GM21619 (cell line): Measurements from ENCODE around the gene KIAA1217.

Experiments used
- ATAC-seq: cut with Tn5 transposase; IDR thresholded peaks from one replicate; pipeline ENCODE4 v1.9.1; 2021; ENCODE audit not compliant: unreplicated experiment

KIAA1217 gene

GRCh38 chr10:24571870-24572450 is 363.0 kb downstream of the KIAA1217 start:
- no peak for ATAC-seq

DNA sequence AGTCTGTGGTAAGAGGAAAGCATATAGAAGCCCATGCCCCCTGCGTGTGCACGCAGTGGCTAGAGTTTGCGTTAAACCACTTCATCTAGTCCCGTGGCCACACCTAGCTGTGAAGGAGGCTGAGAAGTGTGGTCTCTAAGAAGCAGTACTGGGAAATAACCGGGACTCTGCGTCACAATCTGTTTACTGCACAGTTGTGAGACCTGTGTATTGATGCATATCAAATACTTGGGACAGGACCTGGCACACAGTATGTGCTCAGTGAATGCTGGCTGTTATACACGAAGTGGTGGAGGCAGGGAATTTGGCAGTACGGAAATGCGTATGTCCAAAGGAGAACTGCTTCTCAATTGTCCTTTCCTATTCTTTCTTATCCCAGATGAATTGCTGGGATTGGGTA is 365.2 kb downstream of the KIAA1217 start:
- ATAC-seq: no peak

- ATAC-seq: no peak
Observed at GRCh38 chr10:24574578-24575155, 365.7 kb downstream of the KIAA1217 start.

GRCh38 chr10:24575481-24576002 is 366.6 kb downstream of the KIAA1217 start:
- ATAC-seq: no peak

DNA sequence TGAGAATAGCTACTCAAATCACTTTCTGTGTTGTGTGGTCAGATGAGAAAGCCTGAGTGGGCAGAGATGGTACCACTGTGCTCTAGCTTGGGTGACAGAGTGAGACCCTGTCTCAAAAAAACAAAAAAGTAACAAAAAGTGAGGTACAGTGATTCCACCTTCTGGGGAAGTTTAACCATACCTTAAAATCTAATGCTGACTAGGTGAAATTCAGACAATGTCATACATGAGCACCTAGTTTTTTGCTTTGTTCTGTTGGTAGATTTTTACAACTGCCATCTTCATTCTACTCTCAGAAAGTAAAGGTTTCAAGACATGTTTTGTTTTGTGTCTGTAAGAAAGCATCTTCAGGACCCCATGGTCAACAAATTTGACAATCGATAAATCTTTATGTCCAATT is 370.5 kb downstream of the KIAA1217 start:
- ATAC-seq: no peak

DNA sequence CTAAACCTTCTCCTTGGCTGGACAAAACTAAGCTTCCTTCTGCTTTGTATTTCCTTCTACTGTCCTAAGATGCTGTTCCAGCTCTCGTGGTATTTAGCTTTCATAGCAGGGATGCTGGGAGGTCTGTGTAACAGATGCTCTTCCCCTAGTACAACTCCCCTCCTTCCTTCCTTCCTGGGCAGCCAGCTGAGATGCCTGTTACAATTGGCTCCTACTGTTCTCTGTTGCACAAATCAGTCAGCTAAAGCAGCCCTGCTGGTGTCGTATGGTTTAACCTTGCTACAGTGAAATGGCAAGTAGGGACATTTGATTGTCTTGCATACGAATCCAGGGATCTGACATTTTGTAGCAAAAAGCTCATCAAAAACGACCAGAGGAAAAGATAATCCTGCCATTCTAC is 371.0 kb downstream of the KIAA1217 start:
- ATAC-seq: no peak

- no peak for ATAC-seq
Observed at GRCh38 chr10:24589265-24589664, 380.3 kb downstream of the KIAA1217 start.

GRCh38 chr10:24590697-24591457 is 381.9 kb downstream of the KIAA1217 start:
- ATAC-seq: no peak

DNA sequence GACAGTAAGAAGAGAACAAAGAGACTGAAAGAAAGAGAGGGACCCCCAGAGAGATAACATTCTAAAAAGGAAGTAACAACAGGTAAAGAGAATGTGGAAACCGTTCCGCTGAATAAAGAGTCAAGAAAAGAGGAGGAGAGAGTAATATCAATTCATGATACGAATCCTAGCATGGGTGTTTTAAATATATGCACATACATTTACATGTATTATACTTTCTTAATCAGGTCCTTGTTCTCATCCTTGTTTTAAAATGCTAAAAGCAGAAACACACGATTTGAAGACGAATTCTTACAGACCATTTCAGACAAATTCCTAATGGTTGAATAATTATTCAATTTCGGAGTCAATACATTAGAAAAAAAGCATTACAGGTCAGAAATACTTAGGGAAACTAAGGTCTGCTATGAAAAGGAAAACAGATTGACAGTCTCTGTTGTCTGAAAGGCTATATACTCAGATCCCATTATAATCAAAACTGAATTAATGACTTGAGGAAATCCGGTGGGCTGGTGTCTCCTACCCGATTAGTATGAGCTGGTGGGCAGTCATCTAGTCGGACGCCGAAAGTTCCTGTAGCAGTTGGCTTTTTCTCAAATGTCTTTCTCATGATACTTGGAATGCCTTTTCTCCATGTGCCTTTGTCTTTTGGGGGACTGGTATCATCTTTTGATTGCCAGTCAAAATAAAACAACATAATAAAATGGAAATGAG is 387.4 kb downstream of the KIAA1217 start:
- no peak for ATAC-seq

GRCh38 chr10:24597426-24597825 is 388.5 kb downstream of the KIAA1217 start:
- ATAC-seq: no peak
